Fibroblast of the aortic adventitia (primary cell): ENCODE data around the gene HOMEZ. TPM values are rescaled to one million over a fixed set of nuclear protein-coding genes. Genes with fewer than 3 reads are reported as not detected.

Experiments
- DNase-seq: peaks from one replicate; pipeline ENCODE4 v3.0.0-alpha.2; 2010; ENCODE audit warnings: low read depth
- H3K4me3 ChIP-seq: 2 replicates; pipeline ENCODE4 v1.5.1; 2011; ENCODE audit warnings: low read depth, mild to moderate bottlenecking, control low read depth, low read length, moderate library complexity
- total RNA-seq: library from RNA; depleted of rRNA; stranded (reverse); fragments of >200 nt; gene quantifications from 2 replicates; pipeline ENCODE4 v1.2.3, GENCODE V29; 2012; ENCODE audit warnings: low replicate concordance
- TF ChIP-seq, protein P1 (sequence below): IDR thresholded peaks from 2 replicates; pipeline ENCODE4 v1.5.1; 2011; ENCODE audit warnings: mild to moderate bottlenecking, low read length, control low read depth, inconsistent platforms; ENCODE audit not compliant: insufficient read depth

The HOMEZ gene
- total RNA-seq, 1 donor = 7.0 TPM

DNA sequence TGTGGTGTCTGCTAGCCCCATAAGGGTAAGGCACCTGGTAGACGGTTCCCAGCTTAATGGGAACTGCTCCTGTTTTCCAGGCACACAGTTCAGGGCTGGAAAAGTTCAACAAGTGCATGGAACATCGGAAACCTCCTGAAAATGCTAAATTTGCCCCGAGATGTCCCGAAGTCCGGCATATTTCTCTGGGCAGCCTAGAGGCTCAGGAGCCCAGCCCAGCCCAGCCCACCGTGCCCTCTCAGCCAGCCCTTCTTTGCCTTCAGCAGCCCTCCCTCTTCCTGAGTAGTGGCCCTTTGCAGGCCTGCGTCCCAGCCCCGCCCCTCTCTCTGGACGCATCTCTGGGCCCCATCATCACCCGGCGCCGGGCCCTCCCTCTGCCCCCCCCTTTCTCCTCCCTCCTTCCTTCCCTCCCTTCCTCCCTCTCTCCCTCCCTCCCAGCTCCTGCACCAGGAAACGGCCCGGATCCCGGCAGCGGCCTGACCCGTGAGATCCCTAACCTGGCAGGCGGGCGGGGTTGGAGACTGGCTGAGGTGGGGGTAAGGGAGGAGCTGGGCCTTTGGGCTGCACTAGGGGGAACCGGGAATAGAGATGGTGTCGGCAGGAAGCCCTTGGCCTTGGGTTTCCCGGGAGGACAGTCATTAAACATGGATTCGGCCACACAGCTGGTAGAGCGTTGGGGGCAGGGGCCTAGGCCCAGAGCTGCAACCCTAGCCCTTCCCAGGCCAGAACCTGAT, 20.6 kb upstream of the HOMEZ start, which contains the start of gene BCL2L2:
TSS of gene BCL2L2 (plus strand) at position 422 of the 734 bp plus-strand sequence. CDS start 935 bp downstream, outside the sequence.
- peak within 1 kb of the TSS; percentile 95 for H3K4me3 ChIP-seq
- TF ChIP-seq, protein P1, sequence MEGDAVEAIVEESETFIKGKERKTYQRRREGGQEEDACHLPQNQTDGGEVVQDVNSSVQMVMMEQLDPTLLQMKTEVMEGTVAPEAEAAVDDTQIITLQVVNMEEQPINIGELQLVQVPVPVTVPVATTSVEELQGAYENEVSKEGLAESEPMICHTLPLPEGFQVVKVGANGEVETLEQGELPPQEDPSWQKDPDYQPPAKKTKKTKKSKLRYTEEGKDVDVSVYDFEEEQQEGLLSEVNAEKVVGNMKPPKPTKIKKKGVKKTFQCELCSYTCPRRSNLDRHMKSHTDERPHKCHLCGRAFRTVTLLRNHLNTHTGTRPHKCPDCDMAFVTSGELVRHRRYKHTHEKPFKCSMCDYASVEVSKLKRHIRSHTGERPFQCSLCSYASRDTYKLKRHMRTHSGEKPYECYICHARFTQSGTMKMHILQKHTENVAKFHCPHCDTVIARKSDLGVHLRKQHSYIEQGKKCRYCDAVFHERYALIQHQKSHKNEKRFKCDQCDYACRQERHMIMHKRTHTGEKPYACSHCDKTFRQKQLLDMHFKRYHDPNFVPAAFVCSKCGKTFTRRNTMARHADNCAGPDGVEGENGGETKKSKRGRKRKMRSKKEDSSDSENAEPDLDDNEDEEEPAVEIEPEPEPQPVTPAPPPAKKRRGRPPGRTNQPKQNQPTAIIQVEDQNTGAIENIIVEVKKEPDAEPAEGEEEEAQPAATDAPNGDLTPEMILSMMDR = no peak
- peak; percentile 84 for DNase-seq

DNA sequence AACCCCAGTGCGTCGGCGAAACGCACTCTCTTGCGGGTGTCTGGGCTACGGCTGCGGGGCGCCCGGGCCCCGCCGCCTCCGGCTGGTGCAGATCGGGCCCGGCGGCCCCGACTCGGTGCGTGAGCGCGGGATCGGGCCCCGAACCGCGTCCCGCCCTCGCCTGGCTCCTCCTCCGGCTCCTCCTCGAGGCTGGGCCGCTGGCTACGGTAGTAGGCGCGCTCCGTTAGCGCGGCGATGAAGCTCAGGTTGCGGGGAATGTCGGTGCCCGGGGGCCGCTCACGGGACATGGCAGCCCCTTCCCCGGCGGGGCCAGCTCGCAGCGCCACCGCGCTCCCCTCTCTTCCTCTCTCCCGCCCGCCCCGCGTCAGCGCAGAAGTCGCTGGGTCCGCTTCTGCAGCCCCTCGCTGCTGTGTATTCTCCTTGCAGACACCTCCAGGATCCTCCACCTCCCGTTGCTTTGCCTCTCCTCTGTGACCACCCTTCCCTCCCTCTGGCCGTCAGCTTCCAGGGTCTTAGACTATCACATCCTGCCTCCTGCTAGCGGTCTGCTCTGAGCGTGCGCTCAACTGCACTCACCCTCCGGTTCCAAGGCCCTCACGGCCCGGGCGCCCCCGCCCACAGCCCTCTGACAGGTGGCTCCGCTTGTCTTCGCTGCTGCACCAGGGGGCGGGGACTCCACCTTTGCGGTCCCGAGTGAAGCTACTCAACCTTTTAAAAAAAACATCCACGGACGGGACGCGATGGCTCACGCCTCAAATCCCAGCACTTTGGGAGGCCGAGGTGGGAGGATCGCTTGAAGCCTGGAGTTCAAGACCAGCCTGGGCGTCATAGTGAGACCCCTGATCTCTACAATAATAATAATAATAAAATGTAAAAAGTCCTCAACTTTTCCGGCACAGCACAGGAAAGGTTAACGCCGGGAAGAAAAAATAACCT, 16.6 kb upstream of the HOMEZ start, which contains the start of gene PPP1R3E:
TSS of gene PPP1R3E (minus strand) at position 570 of the 936 bp plus-strand sequence. CDS start at position 287, 283 bp downstream.
- peak; percentile 34 for DNase-seq
- H3K4me3 ChIP-seq = peak within 1 kb of the TSS; percentile 78
- TF ChIP-seq, protein P1 = no peak

DNA sequence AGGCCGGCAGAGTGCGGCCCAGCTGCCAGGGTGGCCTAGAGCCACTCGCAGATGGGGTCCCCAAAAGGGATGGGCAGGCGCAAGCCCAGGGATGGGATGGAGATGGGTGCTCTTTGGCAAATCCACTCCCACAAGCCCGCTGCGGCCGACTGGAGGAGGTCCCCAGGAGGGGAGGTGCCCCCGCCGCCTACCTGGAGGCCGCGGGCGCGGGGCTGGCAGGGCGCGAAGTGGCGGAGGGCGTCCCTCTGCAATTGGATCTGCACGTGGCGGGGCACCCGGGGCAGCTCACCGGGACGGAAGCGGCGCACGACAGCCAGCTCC, 16.0 kb upstream of the HOMEZ start:
- H3K4me3 ChIP-seq = peak overlapping the region; percentile 78
- TF ChIP-seq, protein P1 = no peak
- no peak for DNase-seq

DNA sequence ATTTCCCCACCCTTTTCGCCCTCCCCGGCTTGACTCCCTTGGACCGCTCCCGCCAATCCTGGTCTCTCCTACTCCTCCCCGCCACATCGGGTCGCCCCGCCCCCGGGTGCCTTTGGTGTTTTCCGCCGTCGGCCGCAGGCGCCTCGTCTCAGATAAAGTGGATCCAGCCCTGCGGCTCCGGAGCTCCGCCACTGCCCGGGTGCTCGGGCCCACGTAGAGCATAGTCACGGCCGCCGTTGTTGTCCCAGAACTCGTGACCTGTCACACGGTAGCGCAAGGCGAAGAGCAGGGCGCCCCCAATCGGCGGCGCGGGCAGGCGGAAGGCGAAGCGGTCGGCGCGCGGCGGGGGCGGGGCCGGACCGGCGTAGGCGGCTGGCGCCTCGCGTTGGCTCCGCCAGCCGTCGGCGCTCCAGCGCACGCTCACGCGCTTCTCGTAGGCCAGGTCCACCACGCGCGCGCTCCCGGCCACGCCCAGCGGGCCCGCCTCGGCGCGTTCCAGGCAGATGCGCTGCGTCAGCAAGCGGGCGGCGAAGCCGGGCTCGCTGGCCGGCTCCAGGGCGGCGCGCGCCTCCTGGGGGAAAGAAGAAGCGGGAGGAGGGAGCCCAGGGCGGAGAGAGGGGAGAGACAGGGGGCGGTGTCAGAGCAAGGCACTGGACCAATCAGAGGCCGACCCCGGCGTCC, 15.5 kb upstream of the HOMEZ start:
- H3K4me3 ChIP-seq = peak overlapping the region; percentile 95
- peak; percentile 97 for DNase-seq
- TF ChIP-seq, protein P1 = peak; percentile 65

DNA sequence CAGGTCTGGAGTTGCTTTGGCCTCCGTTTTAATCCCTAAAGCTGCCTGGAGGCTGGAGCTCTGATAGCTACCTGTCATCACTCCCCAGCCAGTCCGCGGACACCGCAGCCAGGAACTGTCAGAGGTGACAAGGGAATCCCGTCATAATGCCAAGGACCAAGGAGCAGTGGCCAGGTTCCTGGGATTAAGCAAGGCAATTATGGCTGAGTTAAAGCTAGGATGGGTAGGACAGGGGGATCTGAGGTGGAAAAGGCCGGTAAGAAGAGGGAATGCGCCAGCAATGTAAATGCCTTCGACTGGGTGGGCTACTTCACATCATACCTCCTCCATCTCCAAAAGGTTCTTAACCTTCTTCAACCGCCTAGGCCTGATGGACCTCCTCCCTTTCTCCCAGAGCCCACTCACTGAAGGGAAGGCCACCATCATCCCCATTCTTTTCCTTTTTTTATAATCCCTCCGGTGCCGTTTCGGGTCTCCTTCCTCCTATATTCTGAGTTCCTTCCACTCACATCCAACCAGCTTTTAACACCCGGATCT, 14.8 kb upstream of the HOMEZ start:
- DNase-seq = no peak
- TF ChIP-seq, protein P1 = no peak
- peak overlapping the region; percentile 95 for H3K4me3 ChIP-seq
